SK-N-MC (cell line): ENCODE results near the gene STRN.
"Not testable (repeated sequence)": the region's sequence is repeated elsewhere in the genome, so short reads cannot be mapped to it uniquely, and the experiment has no call there.

Experiments
- DNase-seq: peaks from one replicate; pipeline ENCODE4 v3.0.0-alpha.2; 2011; ENCODE audit warnings: low read depth, low spot score
- H3K27ac ChIP-seq: fragments of 200-600 bp; sonication (generic); 2 replicates; pipeline ENCODE4 v1.5.1; 2016; ENCODE audit warnings: mixed run types
- H3K36me3 ChIP-seq: fragments of 200-600 bp; sonication (generic); 2 replicates; pipeline ENCODE4 v1.6.1; 2017; ENCODE audit warnings: antibody characterized with exemption, low read length, mixed read lengths; ENCODE audit not compliant: insufficient read depth
- H3K4me3 ChIP-seq: fragments of 200-600 bp; sonication (generic); 2 replicates; pipeline ENCODE4 v1.5.1; 2016
- H3K9ac ChIP-seq: fragments of 200-600 bp; sonication (generic); 2 replicates; pipeline ENCODE4 v1.8.0; 2017; ENCODE audit warnings: mixed run types, mixed read lengths; ENCODE audit not compliant: insufficient read length
- H3K9me3 ChIP-seq: fragments of 200-600 bp; sonication (generic); 2 replicates; pipeline ENCODE4 v1.6.1; 2017; ENCODE audit warnings: low read depth, mild to moderate bottlenecking, antibody characterized with exemption, low read length, moderate library complexity, mixed read lengths
- EZH2 ChIP-seq: fragments of 200-600 bp; sonication (generic); IDR thresholded peaks from one replicate; pipeline ENCODE4 v1.6.1; 2017; ENCODE audit warnings: antibody characterized with exemption
- FOXP2 ChIP-seq: optimal IDR thresholded peaks from 2 replicates; pipeline ENCODE3; 2011; ENCODE audit warnings: mild to moderate bottlenecking, moderate library complexity; ENCODE audit not compliant: insufficient read depth; ENCODE audit errors: extremely low read length, control extremely low read depth
- POLR2AphosphoS5 ChIP-seq: IDR thresholded peaks from 2 replicates; pipeline ENCODE4 v1.6.1; 2012; ENCODE audit warnings: mild to moderate bottlenecking, low read depth, low read length, borderline replicate concordance

The STRN gene

DNA sequence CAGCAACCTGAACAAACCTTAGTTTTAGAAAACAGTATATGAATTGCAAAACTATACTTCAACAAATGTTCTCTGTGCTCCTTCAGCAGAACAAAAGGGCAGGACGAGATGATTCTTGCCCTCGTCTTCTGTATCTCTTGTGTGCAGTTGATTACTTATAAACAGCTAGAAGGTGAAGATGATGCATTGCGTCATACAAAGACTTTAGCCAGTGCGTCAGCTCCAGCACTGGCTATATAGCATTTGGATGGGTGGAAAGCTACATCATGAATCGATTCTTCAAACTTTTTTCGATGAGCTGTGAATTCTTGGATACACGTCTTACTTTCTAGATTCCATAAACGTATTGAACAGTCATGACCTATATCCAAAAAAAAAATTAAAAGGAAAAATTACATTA lies 117.1 kb downstream of the STRN start:
- Histone ChIP-seq H3K9me3 (no peaks in the 10 kb centered on the region), H3K36me3 (peaks cover 29% of the 10 kb centered on the region), H3K27ac (no peak overlapping the region), H3K4me3 (no peak overlapping the region), H3K9ac (no peak overlapping the region)
- no peak for DNase-seq
- TF ChIP-seq POLR2AphosphoS5 = no peak
- no peak for TF ChIP-seq FOXP2
- no peak for TF ChIP-seq EZH2

DNA sequence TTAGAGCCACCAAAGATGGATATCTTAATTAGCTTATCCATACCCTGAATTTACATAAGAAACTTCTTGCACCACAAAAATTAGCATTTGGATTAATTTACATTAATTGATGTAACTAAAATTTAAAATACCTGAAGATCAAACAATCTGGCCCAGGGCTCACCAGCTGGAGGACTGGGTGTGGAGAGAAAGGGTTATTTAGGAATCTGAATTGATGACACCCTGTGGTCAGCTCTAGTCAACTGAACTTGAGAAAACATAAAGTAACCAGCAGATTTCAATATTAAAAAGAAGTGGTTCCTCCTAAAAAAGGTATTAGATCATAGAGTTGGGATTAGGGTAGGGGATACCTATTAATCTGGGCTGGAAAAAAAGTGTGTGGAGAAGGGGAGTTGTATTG lies 122.5 kb downstream of the STRN start:
- TF ChIP-seq EZH2 (no peak), FOXP2 (no peak), POLR2AphosphoS5 (no peak)
- Histone ChIP-seq H3K27ac (no peak overlapping the region), H3K9me3 (no peaks in the 10 kb centered on the region), H3K9ac (no peak overlapping the region), H3K4me3 (no peak overlapping the region), H3K36me3 (peaks cover 1% of the 10 kb centered on the region; the same call in 1 of the 2 replicates)
- no peak for DNase-seq

DNA sequence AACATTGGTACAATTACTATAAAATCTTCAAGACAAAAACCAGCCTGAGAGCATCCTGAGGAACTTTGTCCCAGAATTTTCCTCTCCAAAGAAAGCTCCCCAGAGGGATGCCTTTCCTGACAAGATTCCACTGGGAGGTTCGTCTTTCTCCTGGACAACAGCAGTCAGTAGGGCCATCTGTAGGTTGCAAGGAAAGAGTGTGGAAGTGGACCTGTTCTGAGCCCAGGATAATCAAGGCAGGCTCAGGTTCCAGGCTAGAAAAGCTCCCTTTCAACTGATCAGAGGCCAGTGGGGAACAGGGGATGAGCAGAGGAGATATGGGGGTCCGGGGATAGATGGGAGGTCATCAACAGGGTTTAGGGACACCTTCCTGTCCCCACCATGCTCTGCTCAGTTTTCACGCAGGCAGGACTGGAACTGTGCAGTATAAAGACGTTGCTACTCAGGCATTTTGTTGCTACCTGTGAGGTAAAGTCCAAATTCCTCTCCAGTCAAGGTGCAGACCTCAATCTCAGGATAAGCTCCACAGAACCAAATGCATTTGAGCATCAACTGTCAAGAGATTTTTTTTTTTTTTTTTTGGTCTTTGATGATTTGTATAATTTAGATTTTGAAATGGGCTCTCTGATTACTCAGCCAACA lies 126.2 kb downstream of the STRN start:
- Histone ChIP-seq H3K27ac (no peak overlapping the region), H3K36me3 (no peaks in the 10 kb centered on the region), H3K9me3 (no peaks in the 10 kb centered on the region), H3K9ac (no peak overlapping the region), H3K4me3 (no peak overlapping the region)
- DNase-seq = no peak
- TF ChIP-seq FOXP2 (no peak), POLR2AphosphoS5 (no peak), EZH2 (no peak)

DNA sequence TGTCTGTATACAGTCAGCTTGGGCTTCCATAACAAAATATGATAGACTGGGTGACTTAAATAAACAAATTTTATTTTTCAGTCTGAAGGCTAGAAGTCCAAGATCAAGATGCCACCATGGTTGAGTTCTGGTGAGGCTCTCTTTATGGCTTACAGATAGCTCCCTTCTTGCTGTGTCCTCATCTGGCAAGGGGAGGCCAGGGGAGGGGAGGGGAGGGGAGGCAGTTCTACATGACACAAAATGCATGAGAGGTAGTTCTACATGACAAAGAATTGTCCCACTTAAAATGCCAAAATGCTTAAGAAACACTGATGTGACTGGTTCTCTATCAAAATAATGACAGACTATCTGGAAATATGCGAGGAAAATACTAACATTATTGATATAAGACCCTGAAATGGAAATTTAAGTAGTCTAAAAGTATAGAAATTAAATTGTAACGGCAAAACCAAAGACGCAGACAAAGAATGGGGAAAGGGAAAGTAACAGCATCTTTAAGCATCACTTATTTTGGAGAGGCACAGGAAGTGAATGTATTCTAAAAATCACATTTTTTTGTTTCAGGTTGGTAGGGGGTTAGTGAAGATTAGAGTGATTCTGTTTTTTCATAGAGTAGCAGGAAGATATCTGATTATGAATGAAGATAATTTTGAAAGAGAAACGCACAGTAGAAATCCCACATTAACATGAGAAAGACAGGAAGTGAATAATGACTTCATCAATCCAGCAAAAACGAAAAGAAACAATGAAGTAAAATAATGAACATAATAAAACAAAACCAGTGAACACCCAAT lies 131.4 kb downstream of the STRN start:
- no peak overlapping the region for H3K9ac ChIP-seq

DNA sequence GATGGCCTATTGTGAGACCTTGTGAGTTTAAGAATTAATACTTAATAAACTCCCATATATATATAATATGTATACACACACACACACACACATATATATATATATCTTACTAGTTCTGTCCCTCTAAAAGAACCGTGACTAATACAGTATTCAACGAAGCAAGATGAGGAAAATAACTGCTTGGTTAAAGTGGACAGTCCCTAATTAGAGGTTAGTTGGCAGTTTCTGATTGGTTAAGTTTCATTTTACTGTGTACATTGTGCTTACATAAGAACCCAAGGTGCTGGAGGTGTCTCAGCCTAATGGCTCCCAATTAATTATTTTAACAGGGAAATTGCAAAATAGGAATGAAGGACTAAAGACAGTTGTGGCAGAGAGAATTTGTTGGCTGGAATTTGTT lies 132.1 kb downstream of the STRN start:
- no peak for TF ChIP-seq EZH2
- TF ChIP-seq FOXP2 = no peak
- TF ChIP-seq POLR2AphosphoS5 = no peak
- no peak overlapping the region for H3K9ac ChIP-seq
- H3K27ac ChIP-seq = no peak overlapping the region
- no peak overlapping the region for H3K4me3 ChIP-seq
- no peaks in the 10 kb centered on the region for H3K9me3 ChIP-seq
- DNase-seq = no peak
- no peaks in the 10 kb centered on the region for H3K36me3 ChIP-seq

More for the DNA sequence above, 131.4 kb downstream of the STRN start:
- TF ChIP-seq EZH2 (no peak), FOXP2 (no peak), POLR2AphosphoS5 (no peak)
- no peaks in the 10 kb centered on the region for H3K9me3 ChIP-seq
- DNase-seq = no peak
- no peak overlapping the region for H3K27ac ChIP-seq
- H3K4me3 ChIP-seq = no peak overlapping the region
- H3K36me3 ChIP-seq = no peaks in the 10 kb centered on the region

DNA sequence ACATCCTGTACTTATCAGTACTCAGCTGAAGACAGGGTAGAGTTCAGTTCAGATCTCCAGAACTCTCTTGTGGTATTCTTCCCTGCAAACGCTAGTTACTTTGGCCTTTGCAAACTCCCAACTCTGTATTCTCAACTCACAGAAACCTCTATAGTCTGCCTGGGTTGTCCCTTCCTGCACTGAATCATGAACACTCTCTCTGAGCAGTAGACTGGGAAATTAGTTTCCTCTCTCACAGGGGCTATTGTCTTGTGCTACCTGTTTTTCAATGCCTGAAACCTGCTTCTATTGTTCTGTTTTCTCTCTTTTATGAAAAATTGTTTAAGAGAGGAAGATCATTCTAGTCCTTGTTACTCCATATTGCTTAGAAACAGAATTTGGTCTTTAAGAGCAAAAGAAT lies 135.2 kb downstream of the STRN start:
- Histone ChIP-seq H3K9me3 (no peaks in the 10 kb centered on the region), H3K9ac (no peak overlapping the region), H3K36me3 (no peaks in the 10 kb centered on the region), H3K27ac (no peak overlapping the region), H3K4me3 (no peak overlapping the region)
- DNase-seq = no peak
- no peak for TF ChIP-seq POLR2AphosphoS5
- no peak for TF ChIP-seq EZH2
- no peak for TF ChIP-seq FOXP2

DNA sequence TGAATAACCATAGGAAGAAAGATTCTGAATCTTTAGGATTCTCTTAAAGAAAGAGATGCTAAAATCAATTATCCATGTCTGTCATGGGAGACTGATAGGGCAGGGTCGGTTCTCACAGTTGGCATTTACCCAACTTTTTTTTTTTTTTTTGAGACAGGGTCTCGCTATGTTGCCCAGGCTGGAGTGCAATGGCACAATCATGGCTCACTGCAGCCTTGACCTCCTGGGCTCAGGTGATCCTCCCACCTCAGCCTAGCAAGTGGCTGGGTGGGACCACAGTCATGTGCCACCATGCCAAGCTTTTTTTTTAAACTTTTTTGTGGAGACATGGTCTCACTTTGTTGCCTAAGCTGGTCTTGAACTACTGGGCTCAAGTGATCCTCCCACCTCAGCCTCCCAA lies 141.7 kb downstream of the STRN start:
- not testable (repeated sequence) for H3K36me3 ChIP-seq, H3K9ac ChIP-seq, H3K9me3 ChIP-seq, H3K4me3 ChIP-seq, H3K27ac ChIP-seq, DNase-seq

DNA sequence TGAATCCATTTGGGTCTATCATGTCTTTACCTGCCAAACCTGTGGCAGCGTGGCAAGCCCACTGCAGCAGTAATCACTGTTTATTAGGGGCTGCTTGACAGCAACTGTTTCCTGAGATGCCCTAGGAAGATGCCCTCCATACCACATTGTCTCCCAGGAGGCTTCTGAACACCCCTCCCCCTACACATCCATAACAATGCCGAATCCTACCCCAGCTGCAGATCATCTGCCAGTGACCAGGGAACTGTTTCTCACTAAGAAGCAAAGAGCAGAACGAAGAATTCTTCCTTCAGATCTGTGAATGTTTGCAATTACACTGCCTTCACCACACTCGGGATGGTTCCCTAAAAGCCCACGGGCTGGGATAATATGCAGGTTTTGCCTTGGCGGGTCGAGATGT lies 142.1 kb downstream of the STRN start:
- Histone ChIP-seq H3K36me3 (no peaks in the 10 kb centered on the region), H3K4me3 (no peak overlapping the region), H3K9me3 (no peaks in the 10 kb centered on the region), H3K27ac (no peak overlapping the region), H3K9ac (no peak overlapping the region)
- TF ChIP-seq EZH2 (no peak), POLR2AphosphoS5 (no peak), FOXP2 (no peak)
- DNase-seq = no peak
